HepG2 (cell line): ENCODE results near the gene KRT77. TPM values are rescaled to one million over a fixed set of nuclear protein-coding genes. Genes with fewer than 3 reads are reported as not detected.

ENCODE experiments used
- ATAC-seq: fragments of 200-7000 bp; cut with Tn5 transposase; 3 replicates; pipeline ENCODE4 v1.9.1; 2020; ENCODE audit warnings: mild to moderate bottlenecking, moderate library complexity
- BruUV-seq: library from RNA; stranded (reverse); fragments of 400-500 nt; replicated peaks from 2 replicates; lab custom pipeline; 2021; lab: Mats Ljungman, UMichigan
- CTCF ChIA-PET: fragments of 300-600 bp; formaldehyde crosslinking; extraction: SDS; loops from one replicate; lab custom pipeline; 2021; ENCODE audit warnings: low total read pairs, inconsistent platforms, low intra/inter-chr PET ratio; lab: Yijun Ruan, JAX
- POLR2A ChIA-PET: fragments of 350-600 bp; sonication (Branson Sonifier 250); formaldehyde crosslinking; loops from one replicate; lab custom pipeline; 2020; ENCODE audit warnings: antibody characterized with exemption, inconsistent platforms; lab: Yijun Ruan, JAX
- DNase-seq: peaks from one replicate; pipeline ENCODE4 v3.0.0-alpha.2; 2015; ENCODE audit warnings: low spot score
- FAIRE-seq: peaks from 3 replicates; lab custom pipeline; 2011; peaks lifted over from hg19 to GRCh38; lab: Jason Lieb, UNC
- H2AFZ ChIP-seq: one replicate; pipeline ENCODE4 v1.6.1; 2011; ENCODE audit warnings: low read length, inconsistent platforms
- H3K27ac ChIP-seq: fragments of 300-600 bp; 3 replicates; pipeline ENCODE4 v1.8.0; 2011; ENCODE audit warnings: mixed run types, mild to moderate bottlenecking, mixed read lengths, low read length, inconsistent platforms; ENCODE audit not compliant: insufficient read depth; ENCODE audit errors: extremely low read length
- H3K27me3 ChIP-seq, 2 experiments: fragments of 200-600 bp in 1 of 2; 2 replicates in 1 of 2; 3 replicates in 1 of 2; pipeline versions ENCODE4 v1.6.0 to v1.8.0; 2011; ENCODE audit warnings: low read length in 2 of 2, mild to moderate bottlenecking in 2 of 2, moderate library complexity in 2 of 2, inconsistent platforms in 1 of 2; ENCODE audit not compliant: insufficient read depth in 2 of 2, control insufficient read depth in 1 of 2
- H3K36me3 ChIP-seq, 2 experiments: fragments of 200-600 bp in 1 of 2; replicated peaks in 1 of 2; 2 replicates in 1 of 2; 3 replicates in 1 of 2; pipeline versions ENCODE4 v1.5.1 to v1.8.0; 2011; ENCODE audit warnings: low read length in 2 of 2, inconsistent platforms in 1 of 2; ENCODE audit not compliant: insufficient read depth in 2 of 2, control insufficient read depth in 1 of 2
- H3K4me1 ChIP-seq: 2 replicates; pipeline ENCODE4 v1.5.1; 2012; ENCODE audit warnings: low read length, inconsistent platforms; ENCODE audit not compliant: insufficient read depth
- H3K4me2 ChIP-seq: 2 replicates; pipeline ENCODE4 v1.6.0; 2011; ENCODE audit warnings: low read depth, low read length, inconsistent platforms
- H3K4me3 ChIP-seq, 3 experiments: fragments of 200-600 bp in 1 of 3; sonication (generic), shearing (Covaris generic) in 1 of 3; replicated peaks in 1 of 3; 2 replicates each; pipeline ENCODE4 v1.5.1; 2011 to 2016; ENCODE audit warnings: low read length in 3 of 3, inconsistent platforms in 2 of 3, low read depth in 2 of 3, mild to moderate bottlenecking in 2 of 3, control low read depth in 1 of 3, mixed read lengths in 1 of 3; ENCODE audit not compliant: insufficient read depth in 1 of 3
- H3K79me2 ChIP-seq: one replicate; pipeline ENCODE4 v1.6.1; 2011; ENCODE audit warnings: low read length, inconsistent platforms; ENCODE audit not compliant: insufficient read depth
- H3K9ac ChIP-seq: 2 replicates; pipeline ENCODE4 v1.6.0; 2011; ENCODE audit warnings: mild to moderate bottlenecking, low read depth, low read length, inconsistent platforms; ENCODE audit not compliant: insufficient read depth
- H3K9me3 ChIP-seq: 2 replicates; pipeline ENCODE4 v1.5.1; 2012; ENCODE audit warnings: mild to moderate bottlenecking, low read length
- H4K20me1 ChIP-seq: 2 replicates; pipeline ENCODE4 v1.6.0; 2011; ENCODE audit warnings: inconsistent platforms, mild to moderate bottlenecking, low read length, moderate library complexity; ENCODE audit not compliant: insufficient read depth
- ATAD3A ChIP-seq: sonication (generic); formaldehyde crosslinking; IDR thresholded peaks from 2 replicates; pipeline ENCODE4 v1.4.0; 2020; ENCODE audit warnings: missing genetic modification reagents
- MEIS1 ChIP-seq: sonication (generic); formaldehyde crosslinking; IDR thresholded peaks from 2 replicates; pipeline ENCODE4 v1.9.0; 2021; ENCODE audit warnings: mild to moderate bottlenecking, missing genetic modification reagents, moderate library complexity, borderline replicate concordance
- RXRB ChIP-seq: IDR thresholded peaks from 2 replicates; pipeline ENCODE4 v1.6.1; 2016; ENCODE audit warnings: borderline replicate concordance, missing genetic modification reagents, missing compliant biosample characterization
- SALL2 ChIP-seq: sonication (generic); formaldehyde crosslinking; IDR thresholded peaks from 2 replicates; pipeline ENCODE4 v1.8.1; 2023; ENCODE audit warnings: mild to moderate bottlenecking, missing genetic modification reagents, inconsistent platforms
- ZBTB37 ChIP-seq: sonication (generic); formaldehyde crosslinking; IDR thresholded peaks from 2 replicates; pipeline ENCODE4 v1.4.0; 2020; ENCODE audit warnings: mild to moderate bottlenecking, missing genetic modification reagents
- ZNF788 ChIP-seq: sonication (generic); formaldehyde crosslinking; IDR thresholded peaks from 2 replicates; pipeline ENCODE4 v1.5.0; 2020; ENCODE audit warnings: mild to moderate bottlenecking, missing genetic modification reagents, borderline replicate concordance
- WGBS: methylation state at CpG from one replicate; pipeline ENCODE4 v1.1.6; 2017; ENCODE audit warnings: low lambda C conversion rate; 5-methylcytosine and 5-hydroxymethylcytosine counted together
- in situ Hi-C: cut with HindIII; loops from 2 replicates; pipeline ENCODE4 v1.10.0; 2017; ENCODE audit warnings: low pct_unique_long_range_greater_than_20kb; ENCODE audit not compliant: extremely low pct_ligation_motif_present
- intact Hi-C: fragments of 100-400 bp; cut with micrococcal nuclease; formaldehyde crosslinking; loops from one replicate; pipeline ENCODE4 v1.10.0; 2022; ENCODE audit not compliant: unreplicated experiment
- polyA plus RNA-seq, 8 experiments: library from polyadenylated mRNA; depleted of rRNA in 3 of 8; stranded (reverse) in 7 of 8; unstranded in 1 of 8; fragments of >200 nt; fragmentation: Illumina TruSeq in 4 of 8; extraction: Trizol in 4 of 8; gene quantifications; 2 replicates each; pipeline versions ENCODE4 v1.2.1 to v1.2.3, GENCODE V29; 2011 to 2016; ENCODE audit warnings: low read depth in 4 of 8, missing spikeins in 1 of 8, mixed read lengths in 1 of 8; ENCODE audit not compliant: insufficient read depth in 1 of 8
- total RNA-seq, 5 experiments: library from RNA; depleted of rRNA; stranded (reverse); fragments of >200 nt; fragmentation: Illumina TruSeq; extraction: Trizol; gene quantifications; 2 replicates each; pipeline ENCODE4 v1.2.3, GENCODE V29; 2016; ENCODE audit warnings: low read depth in 1 of 5

KRT77 gene
- total and polyA plus RNA-seq, 2 of the 13 experiments (the other 11 are each of a cell fraction or from before 2014, with no cell fraction given) = not detected

GRCh38 chr12:52662093-52662917 is 41.0 kb downstream of the KRT77 start (continued):
- TF ChIP-seq ATAD3A (CRISPR knock-in tag) (no peak), RXRB (CRISPR knock-in tag) (no peak), MEIS1 (CRISPR knock-in tag) (no peak), ZBTB37 (CRISPR knock-in tag) (no peak)

- WGBS = 4% methylated on average over 3 of the region's 3 CpGs
- POLR2A ChIA-PET = no interaction called here
- H3K36me3 ChIP-seq = no peaks in the 10 kb centered on the region
- no peak overlapping the region for H2AFZ ChIP-seq
- intact Hi-C loops (no loop called here), in situ Hi-C loops (no loop called here)
- no peaks in the 10 kb centered on the region for H3K4me1 ChIP-seq
- no peak overlapping the region for H3K27ac ChIP-seq
- no peak overlapping the region for H3K4me2 ChIP-seq
- no TSS peak for BruUV-seq
- FAIRE-seq = no peak
- peaks cover 3 to 31% of the 10 kb centered on the region in 2 experiments; a peak in 4 of 5 replicates for H3K27me3 ChIP-seq
- CTCF ChIA-PET = no interaction called here
- no peak for TF ChIP-seq SALL2 (CRISPR knock-in tag)
- TF ChIP-seq ZNF788 (CRISPR knock-in tag) = no peak
- no peaks in the 10 kb centered on the region for H3K79me2 ChIP-seq
- H3K9ac ChIP-seq = no peak overlapping the region
- ATAC-seq = no peak
- no peak for DNase-seq
- no peaks in the 10 kb centered on the region for H4K20me1 ChIP-seq
- H3K9me3 ChIP-seq = no peaks in the 10 kb centered on the region
- H3K4me3 ChIP-seq = no peak overlapping the region
Measured at GRCh38 chr12:52661668-52662067, 41.7 kb downstream of the KRT77 start.
